Caco-2 (cell line): ENCODE measurements around the gene GTF2A1. TPM values are rescaled to one million over a fixed set of nuclear protein-coding genes. Genes with fewer than 3 reads are reported as not detected.

Experiments used
- BruUV-seq: library from RNA; stranded (reverse); fragments of 400-500 nt; replicated peaks from 2 replicates; lab custom pipeline; 2021; lab: Mats Ljungman, UMichigan
- CTCF ChIA-PET: fragments of 300-600 bp; sonication (Branson Sonifier 250); formaldehyde crosslinking; loops from one replicate; lab custom pipeline; 2022; ENCODE audit warnings: antibody characterized with exemption; lab: Charles Lee
- POLR2A ChIA-PET: fragments of 300-600 bp; sonication (Branson Sonifier 250); formaldehyde crosslinking; loops from one replicate; lab custom pipeline; 2022; ENCODE audit warnings: antibody characterized with exemption; lab: Charles Lee
- DNase-seq, 2 experiments: peaks; one replicate each; pipeline versions ENCODE4 v3.0.0 to v3.0.0-alpha.2; 2020 to 2022
- H3K27me3 ChIP-seq: replicated peaks from 2 replicates; pipeline ENCODE4 v1.6.0; 2011; ENCODE audit warnings: low read length; ENCODE audit not compliant: control insufficient read depth, insufficient read depth
- H3K36me3 ChIP-seq: 2 replicates; pipeline ENCODE4 v1.5.1; 2011; ENCODE audit warnings: low read length; ENCODE audit not compliant: control insufficient read depth, insufficient read depth
- H3K4me1 ChIP-seq: fragments of 250-450 bp; sonication (Bioruptor Pico); 2 replicates; pipeline ENCODE4 v1.5.1; 2020; ENCODE audit warnings: mild to moderate bottlenecking
- H3K4me3 ChIP-seq: 2 replicates; pipeline ENCODE4 v1.5.1; 2011; ENCODE audit warnings: low read depth, mild to moderate bottlenecking, control low read depth, low read length
- H3K9me3 ChIP-seq: fragments of 250-450 bp; sonication (Bioruptor Pico); 2 replicates; pipeline ENCODE4 v1.5.1; 2020; ENCODE audit warnings: mild to moderate bottlenecking, moderate library complexity
- H3K27ac Mint-ChIP-seq: one replicate; pipeline ENCODE4 v1.8.0; 2022; ENCODE audit warnings: mixed read lengths; ENCODE audit not compliant: unreplicated experiment
- H3K27me3 Mint-ChIP-seq: one replicate; pipeline ENCODE4 v1.8.0; 2022; ENCODE audit warnings: mixed read lengths; ENCODE audit not compliant: insufficient read depth, unreplicated experiment
- H3K36me3 Mint-ChIP-seq: one replicate; pipeline ENCODE4 v1.8.0; 2022; ENCODE audit warnings: mild to moderate bottlenecking, mixed read lengths; ENCODE audit not compliant: insufficient read depth, unreplicated experiment
- H3K4me1 Mint-ChIP-seq: one replicate; pipeline ENCODE4 v1.8.0; 2022; ENCODE audit warnings: low read depth, mixed read lengths; ENCODE audit not compliant: unreplicated experiment
- H3K4me3 Mint-ChIP-seq: one replicate; pipeline ENCODE4 v1.8.0; 2022; ENCODE audit warnings: mild to moderate bottlenecking, moderate library complexity, mixed read lengths; ENCODE audit not compliant: unreplicated experiment
- H3K9me3 Mint-ChIP-seq: one replicate; pipeline ENCODE4 v1.8.0; 2022; ENCODE audit warnings: mixed read lengths; ENCODE audit not compliant: unreplicated experiment
- CTCF ChIP-seq, 2 experiments: fragments of 200-600 bp in 1 of 2; IDR thresholded peaks; 1 replicate in 1 of 2; 2 replicates in 1 of 2; pipeline versions ENCODE4 v1.5.1 to v1.8.0; 2011 to 2022; ENCODE audit warnings: antibody characterized with exemption in 1 of 2, control low read depth in 1 of 2, inconsistent platforms in 1 of 2, low read depth in 1 of 2, low read length in 1 of 2, mild to moderate bottlenecking in 1 of 2, moderate library complexity in 1 of 2; ENCODE audit not compliant: insufficient read depth in 1 of 2, severe bottlenecking in 1 of 2, unreplicated experiment in 1 of 2
- intact Hi-C: fragments of 100-400 bp; cut with micrococcal nuclease; formaldehyde crosslinking; loops from one replicate; pipeline ENCODE4 v1.10.0; 2022; ENCODE audit not compliant: unreplicated experiment
- total RNA-seq: library from RNA; stranded (reverse); gene quantifications from 2 replicates; pipeline ENCODE4 v1.2.3, GENCODE V29; 2022

The GTF2A1 gene
- total RNA-seq, 1 experiment from 2014 or later, result 42.7 TPM

DNA sequence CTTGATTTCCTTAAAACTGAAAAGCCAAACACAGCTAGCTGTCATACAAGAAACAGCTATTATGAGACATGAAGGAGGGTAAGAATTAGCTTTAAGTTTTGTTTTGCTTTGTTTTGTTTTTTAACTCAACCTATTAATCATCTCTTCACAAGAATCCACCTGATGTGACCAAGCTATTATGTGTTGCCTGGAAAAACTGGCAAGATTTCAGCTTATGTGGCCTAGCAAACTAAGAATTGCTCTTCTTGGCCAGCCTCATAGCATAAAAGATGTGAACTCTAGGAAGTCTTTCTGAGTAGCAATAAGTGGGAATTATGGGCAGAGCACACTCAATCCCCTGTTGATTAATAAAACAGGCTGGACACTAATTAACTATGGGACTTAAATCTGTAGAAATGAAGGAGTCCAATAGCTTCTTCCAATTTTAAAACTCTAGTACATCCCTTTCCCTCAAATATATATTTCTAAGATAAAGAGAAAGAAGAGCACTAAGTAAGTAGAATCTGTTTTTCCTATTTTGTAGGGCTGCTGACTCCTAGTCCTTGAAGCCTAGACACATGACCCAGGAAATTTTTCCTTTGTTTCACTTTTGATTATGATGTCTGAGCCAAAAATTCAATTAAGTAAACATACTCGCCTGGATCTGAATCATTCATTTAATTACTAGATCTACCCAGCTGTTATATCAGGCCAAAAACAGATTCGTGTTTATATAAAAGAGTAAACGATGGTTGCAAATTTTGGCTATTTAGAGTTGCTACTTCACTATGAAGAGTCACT is 75.7 kb downstream of the GTF2A1 start:
- H3K9me3 ChIP-seq, result no peaks in the 10 kb centered on the region
- no TSS peak for BruUV-seq
- Mint-ChIP-seq H3K27me3 (no peaks in the 10 kb centered on the region), H3K9me3 (no peaks in the 10 kb centered on the region), H3K27ac (no peak overlapping the region), H3K36me3 (no peaks in the 10 kb centered on the region), H3K4me1 (no peaks in the 10 kb centered on the region), H3K4me3 (no peak overlapping the region)
- H3K4me1 ChIP-seq, result no peaks in the 10 kb centered on the region
- no peaks in the 10 kb centered on the region for H3K27me3 ChIP-seq
- ChIA-PET CTCF (interaction anchor here (0.7 kb wide), 1 partner anchor 25 kb away, joined by 3 read pairs; no protein-coding TSS in a partner anchor), POLR2A (no interaction called here)
- TF ChIP-seq CTCF (IDR thresholded peaks at IDR 0.05; ENCODE audit: insufficient read depth in 1 of 2, low read depth in 1 of 2, low read length in 1 of 2, severe bottlenecking in 1 of 2, unreplicated experiment in 1 of 2), result no peak
- H3K4me3 ChIP-seq, result no peak overlapping the region
- H3K36me3 ChIP-seq, result no peaks in the 10 kb centered on the region
- no peak for DNase-seq
- intact Hi-C loops, result no loop called here

- no peak overlapping the region for H3K4me3 Mint-ChIP-seq
Observed at GRCh38 chr14:81143793-81144192, 77.0 kb downstream of the GTF2A1 start.

DNA sequence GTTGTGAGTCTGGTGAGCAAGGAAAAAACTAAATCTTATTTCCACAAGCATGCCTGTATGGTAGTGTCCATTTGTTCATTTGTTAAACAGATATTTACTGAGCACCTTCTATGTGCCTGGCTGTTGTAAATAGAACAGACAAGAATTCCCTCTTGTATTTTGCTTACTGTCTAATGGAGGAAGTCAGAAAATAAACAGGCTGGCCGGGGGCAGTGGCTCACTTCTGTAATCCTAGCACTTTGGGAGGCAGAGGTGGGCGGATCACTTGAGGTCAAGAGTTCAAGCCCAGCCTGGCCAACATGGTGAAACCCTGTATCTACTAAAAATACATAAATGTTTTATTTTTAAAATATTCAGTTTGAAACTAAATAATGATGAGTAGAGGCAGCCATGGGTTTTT is 79.3 kb downstream of the GTF2A1 start:
- Histone ChIP-seq H3K36me3 (no peaks in the 10 kb centered on the region), H3K27me3 (no peaks in the 10 kb centered on the region), H3K9me3 (no peaks in the 10 kb centered on the region), H3K4me1 (no peaks in the 10 kb centered on the region), H3K4me3 (no peak overlapping the region)
- Mint-ChIP-seq H3K27ac (no peak overlapping the region), H3K27me3 (no peaks in the 10 kb centered on the region), H3K36me3 (no peaks in the 10 kb centered on the region), H3K4me3 (no peak overlapping the region), H3K4me1 (no peaks in the 10 kb centered on the region), H3K9me3 (no peaks in the 10 kb centered on the region)
- POLR2A ChIA-PET, result no interaction called here
- CTCF ChIA-PET, result no interaction called here
- TF ChIP-seq CTCF (IDR thresholded peaks at IDR 0.05; ENCODE audit: insufficient read depth in 1 of 2, low read depth in 1 of 2, low read length in 1 of 2, severe bottlenecking in 1 of 2, unreplicated experiment in 1 of 2), result no peak
- no peak for DNase-seq
- intact Hi-C loops, result no loop called here
- BruUV-seq, result no TSS peak

More at GRCh38 chr14:81143793-81144192, 77.0 kb downstream of the GTF2A1 start:
- BruUV-seq, result no TSS peak
- no peak overlapping the region for H3K4me3 ChIP-seq
- H3K9me3 Mint-ChIP-seq, result no peaks in the 10 kb centered on the region
- H3K36me3 ChIP-seq, result no peaks in the 10 kb centered on the region
- intact Hi-C loops, result no loop called here
- no peak for TF ChIP-seq CTCF (IDR thresholded peaks at IDR 0.05; ENCODE audit: insufficient read depth in 1 of 2, low read depth in 1 of 2, low read length in 1 of 2, severe bottlenecking in 1 of 2, unreplicated experiment in 1 of 2)
- DNase-seq, result no peak
- CTCF ChIA-PET, result no interaction called here
- POLR2A ChIA-PET, result no interaction called here
- H3K27me3 Mint-ChIP-seq, result no peaks in the 10 kb centered on the region
- H3K4me1 Mint-ChIP-seq, result no peaks in the 10 kb centered on the region
- no peaks in the 10 kb centered on the region for H3K9me3 ChIP-seq
- no peaks in the 10 kb centered on the region for H3K36me3 Mint-ChIP-seq
- no peak overlapping the region for H3K27ac Mint-ChIP-seq
- H3K27me3 ChIP-seq, result no peaks in the 10 kb centered on the region
- H3K4me1 ChIP-seq, result no peaks in the 10 kb centered on the region
